Kidney capillary endothelial cell (primary cell): ENCODE measurements around the gene SEMA6D.

Experiments used
- DNase-seq: peaks from one replicate; pipeline ENCODE4 v3.0.0-alpha.2; 2018; ENCODE audit warnings: low spot score

Gene SEMA6D

GRCh38 chr15:47717036-47717612 is at the start of gene SEMA6D:
Gene SEMA6D, plus strand, starts transcription at chr15:47717505. Its CDS starts 42,294 bp downstream, at chr15:47759799.
- DNase-seq = peak; percentile 42

- DNase-seq = no peak
These were observed 48.1 kb upstream of the SEMA6D start for GRCh38 chr15:47669221-47669620.

GRCh38 chr15:47670365-47670764 is 46.9 kb upstream of the SEMA6D start:
- no peak for DNase-seq

GRCh38 chr15:47673232-47673761 is 44.0 kb upstream of the SEMA6D start:
- DNase-seq = peak; percentile 9

GRCh38 chr15:47674586-47675232 is 42.6 kb upstream of the SEMA6D start:
- DNase-seq = no peak

- DNase-seq = no peak
These were observed 41.6 kb upstream of the SEMA6D start for GRCh38 chr15:47675735-47676134.

GRCh38 chr15:47678040-47678439 is 39.3 kb upstream of the SEMA6D start:
- no peak for DNase-seq

- DNase-seq = no peak
These were observed 34.6 kb upstream of the SEMA6D start for GRCh38 chr15:47682661-47683060.

- DNase-seq = no peak
These were observed 32.0 kb upstream of the SEMA6D start for GRCh38 chr15:47685141-47685870.

GRCh38 chr15:47688573-47689086 is 28.7 kb upstream of the SEMA6D start:
- no peak for DNase-seq

- no peak for DNase-seq
These were observed 27.6 kb upstream of the SEMA6D start for GRCh38 chr15:47689660-47690059.

GRCh38 chr15:47691882-47692281 is 25.4 kb upstream of the SEMA6D start:
- DNase-seq = no peak

GRCh38 chr15:47696351-47696750 is 21.0 kb upstream of the SEMA6D start:
- DNase-seq = no peak

- no peak for DNase-seq
These were observed 11.9 kb upstream of the SEMA6D start for GRCh38 chr15:47705281-47705997.

GRCh38 chr15:47707391-47707790 is 9.9 kb upstream of the SEMA6D start:
- no peak for DNase-seq

GRCh38 chr15:47708161-47708980 is 8.9 kb upstream of the SEMA6D start:
- DNase-seq = no peak

- DNase-seq = peak; percentile 37
These were observed 5.7 kb upstream of the SEMA6D start for GRCh38 chr15:47711655-47712054.

GRCh38 chr15:47715402-47715801 is 1.9 kb upstream of the SEMA6D start:
- no peak for DNase-seq

GRCh38 chr15:47715856-47716445 is 1.4 kb upstream of the SEMA6D start:
- DNase-seq = no peak

GRCh38 chr15:47716516-47716915 is 789 bp upstream of the SEMA6D start:
- no peak for DNase-seq
